NB4 (cell line): ENCODE data around the gene TMEM219.

ENCODE experiments used
- TF ChIP-seq, protein P1 (sequence below): IDR thresholded peaks from one replicate; pipeline ENCODE4 v1.5.1; 2012; ENCODE audit warnings: low read depth, low read length
- TF ChIP-seq, protein P2 (sequence below): IDR thresholded peaks from 2 replicates; pipeline ENCODE4 v1.6.1; 2011; ENCODE audit warnings: low read depth, low read length

DNA sequence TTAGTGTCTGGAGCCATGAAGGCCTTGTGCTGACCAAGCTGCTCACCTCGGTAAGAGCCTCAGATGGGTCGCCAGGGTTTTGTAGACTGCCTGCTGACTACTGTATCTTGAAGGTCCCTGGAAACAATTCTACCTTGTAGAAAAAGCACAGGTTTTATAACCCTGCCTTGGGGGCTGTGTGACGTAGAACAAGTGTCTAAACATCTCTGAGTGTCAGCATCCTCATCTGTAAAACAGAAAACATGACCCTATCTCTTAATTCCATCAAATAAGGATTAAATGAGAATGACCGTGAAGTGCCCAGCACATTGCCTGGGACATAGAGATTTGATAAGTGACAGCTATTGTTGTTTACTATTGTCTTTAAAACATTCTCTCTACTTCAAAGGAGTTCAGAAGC lies 6.3 kb downstream of the TMEM219 start:
- TF ChIP-seq, protein P1, sequence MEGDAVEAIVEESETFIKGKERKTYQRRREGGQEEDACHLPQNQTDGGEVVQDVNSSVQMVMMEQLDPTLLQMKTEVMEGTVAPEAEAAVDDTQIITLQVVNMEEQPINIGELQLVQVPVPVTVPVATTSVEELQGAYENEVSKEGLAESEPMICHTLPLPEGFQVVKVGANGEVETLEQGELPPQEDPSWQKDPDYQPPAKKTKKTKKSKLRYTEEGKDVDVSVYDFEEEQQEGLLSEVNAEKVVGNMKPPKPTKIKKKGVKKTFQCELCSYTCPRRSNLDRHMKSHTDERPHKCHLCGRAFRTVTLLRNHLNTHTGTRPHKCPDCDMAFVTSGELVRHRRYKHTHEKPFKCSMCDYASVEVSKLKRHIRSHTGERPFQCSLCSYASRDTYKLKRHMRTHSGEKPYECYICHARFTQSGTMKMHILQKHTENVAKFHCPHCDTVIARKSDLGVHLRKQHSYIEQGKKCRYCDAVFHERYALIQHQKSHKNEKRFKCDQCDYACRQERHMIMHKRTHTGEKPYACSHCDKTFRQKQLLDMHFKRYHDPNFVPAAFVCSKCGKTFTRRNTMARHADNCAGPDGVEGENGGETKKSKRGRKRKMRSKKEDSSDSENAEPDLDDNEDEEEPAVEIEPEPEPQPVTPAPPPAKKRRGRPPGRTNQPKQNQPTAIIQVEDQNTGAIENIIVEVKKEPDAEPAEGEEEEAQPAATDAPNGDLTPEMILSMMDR: no peak
- TF ChIP-seq, protein P2, sequence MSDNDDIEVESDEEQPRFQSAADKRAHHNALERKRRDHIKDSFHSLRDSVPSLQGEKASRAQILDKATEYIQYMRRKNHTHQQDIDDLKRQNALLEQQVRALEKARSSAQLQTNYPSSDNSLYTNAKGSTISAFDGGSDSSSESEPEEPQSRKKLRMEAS: no peak
